ENCODE results near the gene DMD. TPM values are rescaled to one million over a fixed set of nuclear protein-coding genes. Genes with fewer than 3 reads are reported as not detected.

The DMD gene
- polyA plus RNA-seq, 2 of the 4 experiments (the other 2 are of a cell fraction) = 0.03 TPM; not detected in 1

DNA sequence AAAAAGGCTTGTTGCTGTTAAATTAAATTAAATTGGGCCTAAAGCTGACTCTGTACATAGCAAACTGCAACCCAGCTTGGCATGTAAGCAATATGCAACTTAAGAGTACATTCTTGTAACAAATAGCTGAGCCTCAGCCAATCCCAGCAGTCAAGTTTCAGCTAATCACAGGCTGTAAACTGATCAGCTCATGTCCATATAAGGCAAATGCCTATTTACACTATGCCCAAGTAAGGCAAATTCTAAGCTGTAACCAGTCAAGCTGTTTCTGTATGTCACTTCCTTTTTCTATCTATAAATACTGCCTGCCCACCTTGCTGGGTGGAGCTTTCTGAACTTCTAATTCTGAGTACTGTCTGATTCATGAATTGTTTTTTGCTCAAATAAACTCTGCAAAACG is 1710.4 kb downstream of the DMD start:
- 0% methylated on average over 1 of the region's 1 CpG for WGBS (ENCODE audit: missing lambda C conversion rate)
- peak; percentile 63 for FAIRE-seq
- POLR2A ChIA-PET = no interaction called here
- no peak for ATAC-seq
- Histone ChIP-seq H3K9me3 (no peaks in the 10 kb centered on the region), H3K4me1 (no peaks in the 10 kb centered on the region), H3K4me2 (no peak overlapping the region), H3K4me3 (no peak overlapping the region), H3K27ac (no peak overlapping the region)
- TF ChIP-seq, protein P1, sequence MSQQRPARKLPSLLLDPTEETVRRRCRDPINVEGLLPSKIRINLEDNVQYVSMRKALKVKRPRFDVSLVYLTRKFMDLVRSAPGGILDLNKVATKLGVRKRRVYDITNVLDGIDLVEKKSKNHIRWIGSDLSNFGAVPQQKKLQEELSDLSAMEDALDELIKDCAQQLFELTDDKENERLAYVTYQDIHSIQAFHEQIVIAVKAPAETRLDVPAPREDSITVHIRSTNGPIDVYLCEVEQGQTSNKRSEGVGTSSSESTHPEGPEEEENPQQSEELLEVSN (IDR thresholded peaks at IDR 0.05; ENCODE audit: borderline replicate concordance, low read depth) = no peak
- TF ChIP-seq, protein P2, sequence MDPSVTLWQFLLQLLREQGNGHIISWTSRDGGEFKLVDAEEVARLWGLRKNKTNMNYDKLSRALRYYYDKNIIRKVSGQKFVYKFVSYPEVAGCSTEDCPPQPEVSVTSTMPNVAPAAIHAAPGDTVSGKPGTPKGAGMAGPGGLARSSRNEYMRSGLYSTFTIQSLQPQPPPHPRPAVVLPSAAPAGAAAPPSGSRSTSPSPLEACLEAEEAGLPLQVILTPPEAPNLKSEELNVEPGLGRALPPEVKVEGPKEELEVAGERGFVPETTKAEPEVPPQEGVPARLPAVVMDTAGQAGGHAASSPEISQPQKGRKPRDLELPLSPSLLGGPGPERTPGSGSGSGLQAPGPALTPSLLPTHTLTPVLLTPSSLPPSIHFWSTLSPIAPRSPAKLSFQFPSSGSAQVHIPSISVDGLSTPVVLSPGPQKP (IDR thresholded peaks at IDR 0.05; ENCODE audit: low read depth, low read length) = no peak
- TF ChIP-seq, protein P3, sequence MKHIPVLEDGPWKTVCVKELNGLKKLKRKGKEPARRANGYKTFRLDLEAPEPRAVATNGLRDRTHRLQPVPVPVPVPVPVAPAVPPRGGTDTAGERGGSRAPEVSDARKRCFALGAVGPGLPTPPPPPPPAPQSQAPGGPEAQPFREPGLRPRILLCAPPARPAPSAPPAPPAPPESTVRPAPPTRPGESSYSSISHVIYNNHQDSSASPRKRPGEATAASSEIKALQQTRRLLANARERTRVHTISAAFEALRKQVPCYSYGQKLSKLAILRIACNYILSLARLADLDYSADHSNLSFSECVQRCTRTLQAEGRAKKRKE (CRISPR knock-in tag; IDR thresholded peaks at IDR 0.05; ENCODE audit: low read depth) = no peak
- no peak for TF ChIP-seq RAD21 (conservative IDR thresholded peaks at IDR 0.05 in 1 of 2, IDR thresholded peaks at IDR 0.05 in 1 of 2)
- TF ChIP-seq, protein P4, sequence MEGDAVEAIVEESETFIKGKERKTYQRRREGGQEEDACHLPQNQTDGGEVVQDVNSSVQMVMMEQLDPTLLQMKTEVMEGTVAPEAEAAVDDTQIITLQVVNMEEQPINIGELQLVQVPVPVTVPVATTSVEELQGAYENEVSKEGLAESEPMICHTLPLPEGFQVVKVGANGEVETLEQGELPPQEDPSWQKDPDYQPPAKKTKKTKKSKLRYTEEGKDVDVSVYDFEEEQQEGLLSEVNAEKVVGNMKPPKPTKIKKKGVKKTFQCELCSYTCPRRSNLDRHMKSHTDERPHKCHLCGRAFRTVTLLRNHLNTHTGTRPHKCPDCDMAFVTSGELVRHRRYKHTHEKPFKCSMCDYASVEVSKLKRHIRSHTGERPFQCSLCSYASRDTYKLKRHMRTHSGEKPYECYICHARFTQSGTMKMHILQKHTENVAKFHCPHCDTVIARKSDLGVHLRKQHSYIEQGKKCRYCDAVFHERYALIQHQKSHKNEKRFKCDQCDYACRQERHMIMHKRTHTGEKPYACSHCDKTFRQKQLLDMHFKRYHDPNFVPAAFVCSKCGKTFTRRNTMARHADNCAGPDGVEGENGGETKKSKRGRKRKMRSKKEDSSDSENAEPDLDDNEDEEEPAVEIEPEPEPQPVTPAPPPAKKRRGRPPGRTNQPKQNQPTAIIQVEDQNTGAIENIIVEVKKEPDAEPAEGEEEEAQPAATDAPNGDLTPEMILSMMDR (IDR thresholded peaks at IDR 0.05) = no peak
- TF ChIP-seq, protein P5, sequence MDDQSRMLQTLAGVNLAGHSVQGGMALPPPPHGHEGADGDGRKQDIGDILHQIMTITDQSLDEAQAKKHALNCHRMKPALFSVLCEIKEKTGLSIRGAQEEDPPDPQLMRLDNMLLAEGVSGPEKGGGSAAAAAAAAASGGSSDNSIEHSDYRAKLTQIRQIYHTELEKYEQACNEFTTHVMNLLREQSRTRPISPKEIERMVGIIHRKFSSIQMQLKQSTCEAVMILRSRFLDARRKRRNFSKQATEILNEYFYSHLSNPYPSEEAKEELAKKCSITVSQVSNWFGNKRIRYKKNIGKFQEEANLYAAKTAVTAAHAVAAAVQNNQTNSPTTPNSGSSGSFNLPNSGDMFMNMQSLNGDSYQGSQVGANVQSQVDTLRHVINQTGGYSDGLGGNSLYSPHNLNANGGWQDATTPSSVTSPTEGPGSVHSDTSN (IDR thresholded peaks at IDR 0.05) = no peak
- TF ChIP-seq, protein P6, sequence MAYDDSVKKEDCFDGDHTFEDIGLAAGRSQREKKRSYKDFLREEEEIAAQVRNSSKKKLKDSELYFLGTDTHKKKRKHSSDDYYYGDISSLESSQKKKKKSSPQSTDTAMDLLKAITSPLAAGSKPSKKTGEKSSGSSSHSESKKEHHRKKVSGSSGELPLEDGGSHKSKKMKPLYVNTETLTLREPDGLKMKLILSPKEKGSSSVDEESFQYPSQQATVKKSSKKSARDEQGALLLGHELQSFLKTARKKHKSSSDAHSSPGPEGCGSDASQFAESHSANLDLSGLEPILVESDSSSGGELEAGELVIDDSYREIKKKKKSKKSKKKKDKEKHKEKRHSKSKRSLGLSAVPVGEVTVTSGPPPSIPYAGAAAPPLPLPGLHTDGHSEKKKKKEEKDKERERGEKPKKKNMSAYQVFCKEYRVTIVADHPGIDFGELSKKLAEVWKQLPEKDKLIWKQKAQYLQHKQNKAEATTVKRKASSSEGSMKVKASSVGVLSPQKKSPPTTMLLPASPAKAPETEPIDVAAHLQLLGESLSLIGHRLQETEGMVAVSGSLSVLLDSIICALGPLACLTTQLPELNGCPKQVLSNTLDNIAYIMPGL (CRISPR knock-in tag; IDR thresholded peaks at IDR 0.05; ENCODE audit: borderline replicate concordance) = no peak
- no peak for TF ChIP-seq FOXS1 (CRISPR knock-in tag; IDR thresholded peaks at IDR 0.05)
- TF ChIP-seq RFX5 (IDR thresholded peaks at IDR 0.05) = no peak
- no peak for DNase-seq (ENCODE audit: low read depth in 1 of 2, low spot score in 1 of 2)
- CTCF ChIA-PET = no interaction called here

DNA sequence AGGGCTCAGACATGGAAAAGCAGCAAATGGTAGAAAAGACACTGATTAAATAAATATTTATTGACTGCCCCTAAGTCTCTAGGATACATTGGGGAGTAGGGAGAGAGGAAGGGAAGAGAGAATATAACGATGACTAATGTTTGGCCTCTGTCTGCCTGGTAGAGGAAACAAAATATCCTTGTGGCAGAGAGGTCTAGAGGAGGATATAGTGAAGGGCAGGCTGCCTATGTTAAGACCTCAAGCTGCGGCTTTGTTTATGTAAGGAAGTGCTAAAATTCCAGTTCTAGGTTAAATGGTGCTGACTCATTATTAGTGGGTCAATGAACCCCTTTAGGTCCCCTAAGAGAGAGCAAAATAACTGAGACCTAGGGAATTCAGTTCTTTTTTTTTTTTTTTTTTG is 1712.2 kb downstream of the DMD start:
- no peak overlapping the region for H3K4me2 ChIP-seq
- CTCF ChIA-PET = no interaction called here
- no peaks in the 10 kb centered on the region for H3K9me3 ChIP-seq
- no peak overlapping the region for H3K4me3 ChIP-seq
- POLR2A ChIA-PET = no interaction called here
- no peak for ATAC-seq
- WGBS (ENCODE audit: missing lambda C conversion rate) = 9% methylated on average over 2 of the region's 2 CpGs
- peak in 1 of 2 experiments; percentile 2 for DNase-seq (ENCODE audit: low read depth in 1 of 2, low spot score in 1 of 2)
- H3K27ac ChIP-seq = no peak overlapping the region
- TF ChIP-seq CBX2 (IDR thresholded peaks at IDR 0.05; ENCODE audit: borderline replicate concordance, low read depth) (no peak), MAFK (IDR thresholded peaks at IDR 0.05; ENCODE audit: partially characterized antibody) (no peak)
- no peaks in the 10 kb centered on the region for H3K4me1 ChIP-seq
- no peak for FAIRE-seq

DNA sequence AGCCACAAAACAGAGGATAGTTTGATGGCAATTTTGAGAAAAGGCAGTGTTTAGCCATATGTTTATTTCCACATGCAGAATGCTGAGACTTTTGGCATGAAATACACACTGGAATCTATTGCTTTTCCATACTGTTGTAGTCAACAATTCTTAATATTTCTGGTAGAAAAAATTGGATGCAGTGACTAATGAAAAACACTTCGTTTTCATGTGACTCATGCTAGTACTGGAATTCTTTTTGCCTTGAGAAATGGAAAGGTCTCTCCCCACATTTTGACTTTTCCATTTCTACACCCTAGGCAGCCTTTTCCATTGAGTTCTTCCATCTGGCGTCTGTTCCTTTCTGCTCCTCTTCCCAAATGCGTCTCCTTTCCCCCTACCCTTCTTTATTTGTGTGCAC is 1714.3 kb downstream of the DMD start:
- ChIA-PET POLR2A (no interaction called here), CTCF (no interaction called here)
- DNase-seq (ENCODE audit: low read depth in 1 of 2, low spot score in 1 of 2) (no peak), FAIRE-seq (no peak), ATAC-seq (no peak)
- H3K27ac ChIP-seq = no peak overlapping the region
- no peak overlapping the region for H3K4me3 ChIP-seq
- 4% methylated on average over 3 of the region's 3 CpGs for WGBS (ENCODE audit: missing lambda C conversion rate)
- TF ChIP-seq, protein P7, sequence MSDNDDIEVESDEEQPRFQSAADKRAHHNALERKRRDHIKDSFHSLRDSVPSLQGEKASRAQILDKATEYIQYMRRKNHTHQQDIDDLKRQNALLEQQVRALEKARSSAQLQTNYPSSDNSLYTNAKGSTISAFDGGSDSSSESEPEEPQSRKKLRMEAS (IDR thresholded peaks at IDR 0.05) = no peak
- no peak for TF ChIP-seq RFX5 (IDR thresholded peaks at IDR 0.05)
- TF ChIP-seq POLR2AphosphoS2 (conservative IDR thresholded peaks at IDR 0.05; ENCODE audit: low read length) = no peak
- no peak for TF ChIP-seq KDM5A (IDR thresholded peaks at IDR 0.05)
- no peak for TF ChIP-seq NR3C1 (IDR thresholded peaks at IDR 0.05)
- TF ChIP-seq NFE2L2 (conservative IDR thresholded peaks at IDR 0.05; ENCODE audit: low read length) = no peak
- no peak for TF ChIP-seq HOXB5 (CRISPR knock-in tag; IDR thresholded peaks at IDR 0.05)
- TF ChIP-seq EHF (CRISPR knock-in tag; IDR thresholded peaks at IDR 0.05) = no peak
- TF ChIP-seq POLR2A (IDR thresholded peaks at IDR 0.05; ENCODE audit: low read length) = no peak
- no peak for TF ChIP-seq ZFP36 (IDR thresholded peaks at IDR 0.05; ENCODE audit: borderline replicate concordance, partially characterized antibody)
- TF ChIP-seq JUN (IDR thresholded peaks at IDR 0.05) = no peak
- TF ChIP-seq KDM1A (IDR thresholded peaks at IDR 0.05; ENCODE audit: low read depth) = no peak
- TF ChIP-seq, protein P4 (IDR thresholded peaks at IDR 0.05) = no peak
- no peak overlapping the region for H3K4me2 ChIP-seq
- no peaks in the 10 kb centered on the region for H3K9me3 ChIP-seq
- H3K4me1 ChIP-seq = no peaks in the 10 kb centered on the region

Measured in A549 (cell line).